HPDE6-E6E7 (cell line): ENCODE data around the gene FGL2.
"Not testable (repeated sequence)": the region's sequence is repeated elsewhere in the genome, so short reads cannot be mapped to it uniquely, and the experiment has no call there.

Experiments
- DNase-seq: peaks from one replicate; pipeline ENCODE4 v3.0.0; 2011; ENCODE audit warnings: missing footprints; ENCODE audit errors: extremely low spot score

FGL2 gene

DNA sequence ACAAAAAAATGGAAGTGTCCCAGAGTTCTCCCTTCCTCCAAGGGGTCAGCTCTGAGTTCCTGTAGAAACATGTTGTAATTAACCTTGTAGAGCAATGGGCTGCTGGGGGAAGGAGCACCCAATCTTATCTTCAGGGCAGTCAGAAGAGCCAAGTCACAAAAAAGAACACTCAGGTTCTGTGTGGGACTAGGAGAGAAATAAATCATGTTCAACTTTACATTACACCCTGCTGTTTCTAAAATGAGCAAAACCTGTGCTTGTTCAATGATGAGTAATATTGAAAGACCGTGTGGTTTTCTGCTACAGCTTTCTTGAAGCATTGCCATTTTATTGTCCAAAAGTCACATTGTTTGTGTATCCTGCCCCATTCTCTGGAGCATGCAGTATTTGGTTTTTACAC lies 42.6 kb downstream of the FGL2 start:
- DNase-seq, result not testable (repeated sequence)

DNA sequence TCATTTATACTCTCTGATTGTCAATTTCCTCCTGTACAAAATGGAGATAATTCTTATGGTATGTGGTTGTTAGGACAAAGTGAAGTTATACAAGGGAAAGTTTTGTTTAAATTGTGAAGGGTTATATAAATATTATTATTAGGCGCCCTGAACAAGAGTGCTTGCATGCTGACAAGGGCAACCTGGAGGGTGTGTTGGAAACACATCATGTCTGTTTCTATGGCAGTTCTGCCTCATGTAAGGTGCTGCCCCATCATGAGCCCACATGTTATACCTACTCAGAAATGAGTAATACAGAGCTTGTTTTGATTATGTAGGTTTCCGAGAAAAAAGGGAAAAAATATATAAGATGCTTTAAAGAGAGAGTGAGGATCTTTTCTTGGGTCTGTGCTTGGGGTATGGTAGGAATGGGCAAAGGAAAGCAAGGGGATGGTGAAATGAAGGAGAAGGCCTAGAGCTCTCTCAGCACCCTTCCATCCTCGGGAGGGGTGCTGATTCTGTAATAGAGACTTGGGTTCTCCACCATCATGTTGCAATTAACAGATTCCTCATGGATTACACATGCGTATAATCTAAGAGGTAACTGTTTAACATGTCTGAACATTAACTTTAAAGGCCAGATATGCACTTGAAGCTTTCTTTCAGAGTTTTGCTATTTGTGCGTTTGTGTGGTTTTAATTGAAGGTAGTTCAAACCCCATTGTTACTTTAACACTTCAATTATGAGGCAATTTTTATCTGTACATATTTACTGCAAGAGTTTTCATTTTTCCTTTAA lies 43.8 kb downstream of the FGL2 start:
- not testable (repeated sequence) for DNase-seq

DNA sequence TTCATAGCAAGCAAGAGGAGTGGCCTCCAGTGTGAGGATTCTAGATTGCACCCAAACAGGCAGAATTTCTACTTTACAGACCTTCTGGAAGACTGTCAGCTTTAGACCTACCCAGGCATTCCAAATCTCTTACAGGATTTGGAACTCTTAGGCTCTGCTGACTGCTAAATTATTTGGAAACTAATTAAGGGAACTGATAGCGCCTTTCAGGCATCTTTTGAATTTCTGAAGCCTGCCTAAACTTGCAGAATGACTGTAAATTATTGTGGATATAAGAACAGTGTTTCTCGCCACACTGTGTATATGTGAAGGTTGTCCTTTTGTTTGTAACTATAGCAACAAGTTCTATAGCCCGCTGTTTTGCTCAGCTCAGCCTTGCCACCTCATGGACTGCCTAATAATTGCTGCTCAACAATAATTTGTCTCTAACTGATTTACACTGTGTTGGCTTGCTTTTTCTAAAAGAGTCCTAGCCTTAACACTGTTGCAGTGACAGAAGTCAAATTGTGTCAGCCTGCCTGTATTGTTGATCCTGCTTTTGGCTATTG lies 44.6 kb downstream of the FGL2 start:
- not testable (repeated sequence) for DNase-seq

DNA sequence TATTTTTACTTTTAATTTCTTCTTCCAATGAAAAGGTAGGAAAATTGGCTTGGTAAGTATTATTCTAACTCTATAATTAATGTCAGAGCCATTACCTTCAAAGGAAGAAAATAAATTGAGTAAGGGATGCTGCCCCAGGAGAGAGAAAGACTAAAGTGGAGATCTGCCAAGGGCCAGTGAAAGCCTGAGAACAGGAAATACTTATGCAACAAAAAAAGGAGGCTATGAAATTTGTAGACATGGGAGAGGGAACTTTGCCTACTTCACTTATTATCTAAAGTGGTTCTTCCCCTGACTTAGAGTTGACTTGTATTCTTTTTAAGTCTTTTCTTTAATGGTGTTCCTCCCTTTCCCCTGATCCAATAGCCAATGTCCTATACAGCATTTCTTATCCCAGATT lies 47.4 kb downstream of the FGL2 start:
- not testable (repeated sequence) for DNase-seq
